ENCODE data around the gene ZNF317. TPM values are rescaled to one million over a fixed set of nuclear protein-coding genes. Genes with fewer than 3 reads are reported as not detected.

ZNF317 gene
- 21.4 TPM in 2 replicates for total RNA-seq (2014; rRNA removed; shearing (Covaris generic))
- 14.4 and 21.5 TPM in 2 replicates for polyA plus RNA-seq (2015; cell fraction: cytosol; rRNA removed)
- polyA plus RNA-seq (2015; cell fraction: nucleus; rRNA removed) = 22.4 and 27.3 TPM in 2 replicates

DNA sequence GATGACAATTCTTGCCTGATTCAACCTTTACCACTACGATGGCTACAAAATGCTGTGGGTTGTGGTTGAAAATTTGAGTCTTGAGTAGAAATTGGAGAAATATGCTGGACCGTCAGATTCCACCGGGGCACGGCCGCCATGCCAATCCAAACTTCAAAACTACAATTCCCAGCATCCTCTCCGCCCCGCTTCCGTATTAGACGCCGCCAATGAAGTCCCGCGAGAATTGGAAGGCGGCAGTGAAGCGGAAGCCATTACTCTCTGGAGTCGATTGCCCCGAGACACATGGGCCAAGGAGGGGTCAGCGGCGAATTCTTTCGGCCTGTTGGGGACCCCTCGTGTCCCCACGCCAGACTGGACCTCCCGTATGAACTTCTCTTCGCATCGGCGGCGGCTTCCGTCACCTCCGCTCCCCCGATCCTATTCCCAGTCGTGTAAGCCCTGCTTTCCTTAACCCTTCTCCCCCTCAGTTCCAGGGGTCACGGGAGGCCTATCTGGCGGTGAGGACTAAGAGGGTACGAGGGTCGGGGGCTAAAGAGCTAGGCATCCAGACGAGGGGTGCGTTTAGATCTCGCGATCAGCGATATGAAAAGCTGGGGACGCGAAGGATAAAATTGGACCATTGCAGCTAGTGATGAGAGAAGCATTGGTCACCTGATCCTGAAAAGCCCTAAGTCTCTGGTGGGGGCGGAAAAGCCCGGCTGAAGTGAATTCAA lies at the start of gene ZNF317:
ZNF317 (plus strand) TSS at position 239 of the 716 bp plus-strand sequence. CDS start 15,620 bp downstream, outside the sequence.
- peak; percentile 82 for DNase-seq (ENCODE audit: low read depth)

GRCh38 chr19:9107375-9107774 lies 32.8 kb upstream of the ZNF317 start, which contains the start of gene OR7G2:
TSS of gene OR7G2 (minus strand) at chr19:9107475. CDS start at chr19:9103243, 4,232 bp downstream.
- DNase-seq (ENCODE audit: low read depth) = no peak

DNA sequence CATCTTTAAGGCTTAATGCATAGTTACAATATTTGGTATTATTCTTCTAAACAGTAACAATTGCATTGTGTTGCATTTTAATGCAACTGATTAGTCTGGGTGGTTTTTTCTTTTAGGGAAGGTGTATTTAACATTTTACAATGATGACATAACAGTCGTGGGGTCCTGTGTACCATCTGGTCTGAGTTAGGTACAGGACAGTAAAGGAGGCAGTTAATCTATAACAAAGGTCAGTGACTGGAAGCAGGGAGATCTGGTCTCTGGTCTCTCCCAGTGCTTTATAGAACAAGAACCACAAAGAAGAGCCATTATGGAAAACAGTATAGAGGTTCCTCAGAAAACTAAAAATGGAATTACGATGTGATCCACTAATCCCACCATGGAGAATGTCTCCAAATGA lies 30.2 kb upstream of the ZNF317 start:
- no peak for DNase-seq (ENCODE audit: low read depth)

- DNase-seq (ENCODE audit: low read depth) = no peak
Measured at GRCh38 chr19:9115307-9115813, 24.8 kb upstream of the ZNF317 start, which contains the start of gene OR7G1. TSS of gene OR7G1 (minus strand) at chr19:9115763. CDS start at chr19:9115763, 0 bp downstream.

DNA sequence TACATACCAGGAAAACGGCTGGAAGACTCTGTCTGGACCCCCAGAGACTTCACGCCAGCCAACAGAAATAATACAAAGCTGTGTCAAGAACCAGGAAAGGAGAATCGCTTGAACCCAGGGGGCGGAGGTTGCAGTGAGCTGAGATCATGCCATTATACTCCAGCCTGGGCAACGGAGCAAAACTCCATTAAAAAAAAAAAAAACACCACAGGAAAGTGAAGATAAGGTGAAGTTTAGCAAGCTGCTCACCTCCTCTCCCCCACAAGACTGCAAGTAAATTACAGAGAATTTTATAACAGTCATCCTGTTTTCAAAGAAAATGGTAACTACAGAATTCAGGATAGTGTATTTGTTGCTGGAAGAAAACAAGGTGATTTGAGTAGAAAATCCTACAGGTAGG lies 23.6 kb upstream of the ZNF317 start:
- no peak for DNase-seq (ENCODE audit: low read depth)

DNA sequence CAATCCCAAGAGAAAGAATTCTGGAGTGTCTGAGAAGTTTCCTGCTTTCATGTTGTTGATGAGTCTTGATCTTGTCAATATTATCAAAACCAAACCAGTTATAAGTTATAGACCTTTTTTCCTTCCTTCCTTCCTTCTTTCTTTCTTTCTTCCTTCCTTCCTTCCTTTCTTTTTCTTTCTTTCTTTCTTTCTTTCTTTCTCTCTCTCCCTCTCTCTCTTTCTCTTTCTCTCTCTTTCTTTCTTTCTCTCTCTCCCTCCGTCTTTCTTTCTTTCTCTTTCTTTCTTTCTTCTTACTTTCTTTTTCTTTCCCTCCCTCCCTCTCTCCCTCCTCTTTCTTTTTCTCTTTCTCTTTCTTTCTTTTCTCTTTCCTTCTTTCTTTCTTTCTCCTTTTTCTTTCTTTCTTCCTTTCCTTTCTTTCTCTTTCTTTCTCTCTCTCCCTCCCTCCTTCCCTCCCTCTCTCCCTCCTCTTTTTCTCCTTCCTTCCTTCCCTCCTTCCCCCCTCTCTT lies 13.2 kb upstream of the ZNF317 start, which contains the start of gene OR7G3:
OR7G3 (minus strand) TSS at position 51 of the 506 bp plus-strand sequence; CDS start at position 51, 0 bp downstream.
- no peak for DNase-seq (ENCODE audit: low read depth)

DNA sequence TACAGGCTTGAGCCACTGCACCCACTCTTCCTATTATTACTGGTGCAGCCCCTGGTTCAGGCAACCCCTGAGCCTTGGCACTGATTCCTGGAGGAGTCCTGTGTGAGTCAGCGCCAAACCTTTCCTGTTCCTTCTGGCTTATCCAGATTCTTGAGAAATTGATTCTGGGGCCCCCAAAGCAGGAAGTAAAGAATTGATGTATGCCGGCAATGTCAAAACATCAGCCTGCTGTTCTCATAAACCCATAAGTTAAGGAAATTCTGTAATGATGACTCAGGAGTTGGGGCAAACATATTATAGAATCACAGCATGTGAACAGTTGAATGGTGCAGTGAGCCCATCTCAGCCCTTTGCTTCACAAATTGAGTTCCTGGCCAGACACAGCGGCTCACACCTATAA lies 12.0 kb upstream of the ZNF317 start:
- peak; percentile 84 for DNase-seq (ENCODE audit: low read depth)

GRCh38 chr19:9130965-9131364 lies 9.2 kb upstream of the ZNF317 start:
- DNase-seq (ENCODE audit: low read depth) = no peak

DNA sequence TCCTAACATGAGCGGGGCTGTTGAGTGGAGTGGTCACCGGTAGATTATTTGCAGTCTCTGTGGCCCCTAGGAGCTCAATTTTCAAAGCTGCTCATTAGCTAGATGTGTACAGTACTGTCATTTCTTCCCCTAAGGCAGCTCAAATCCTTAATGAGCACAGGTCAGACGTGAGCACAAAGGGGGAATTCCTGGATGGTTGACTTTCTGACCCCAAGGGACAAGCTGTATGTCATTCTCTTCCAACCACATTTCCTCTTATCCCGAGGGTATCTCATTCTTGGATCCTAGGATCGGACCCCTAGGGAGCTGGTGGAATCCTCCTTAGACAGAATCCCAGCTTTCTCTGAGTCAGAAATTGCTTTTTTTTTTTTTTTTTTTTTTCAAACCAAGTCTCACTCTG lies 7.8 kb upstream of the ZNF317 start:
- no peak for DNase-seq (ENCODE audit: low read depth)

- peak; percentile 15 for DNase-seq (ENCODE audit: low read depth)
Measured at GRCh38 chr19:9139609-9140158, 513 bp upstream of the ZNF317 start.

DNA sequence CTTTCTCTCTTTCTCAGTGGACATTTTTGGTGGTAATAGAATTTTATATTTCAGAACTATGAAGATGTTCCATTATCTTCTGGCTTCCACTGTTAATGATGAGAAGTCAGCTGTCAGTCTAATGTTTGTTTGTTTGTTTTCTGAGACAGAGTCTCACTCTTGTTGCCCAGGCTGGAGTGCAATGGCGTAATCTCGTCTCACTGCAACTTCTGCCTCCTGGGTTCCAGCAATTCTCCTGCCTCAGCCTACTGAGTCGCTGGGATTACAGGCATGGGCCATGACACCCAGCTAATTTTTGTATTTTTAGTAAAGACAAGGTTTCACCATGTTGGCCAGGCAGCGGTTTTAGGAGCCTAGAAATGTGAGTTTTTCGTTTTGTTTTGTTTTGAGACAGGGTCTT lies 4.7 kb downstream of the ZNF317 start:
- no peak for DNase-seq (ENCODE audit: low read depth)

DNA sequence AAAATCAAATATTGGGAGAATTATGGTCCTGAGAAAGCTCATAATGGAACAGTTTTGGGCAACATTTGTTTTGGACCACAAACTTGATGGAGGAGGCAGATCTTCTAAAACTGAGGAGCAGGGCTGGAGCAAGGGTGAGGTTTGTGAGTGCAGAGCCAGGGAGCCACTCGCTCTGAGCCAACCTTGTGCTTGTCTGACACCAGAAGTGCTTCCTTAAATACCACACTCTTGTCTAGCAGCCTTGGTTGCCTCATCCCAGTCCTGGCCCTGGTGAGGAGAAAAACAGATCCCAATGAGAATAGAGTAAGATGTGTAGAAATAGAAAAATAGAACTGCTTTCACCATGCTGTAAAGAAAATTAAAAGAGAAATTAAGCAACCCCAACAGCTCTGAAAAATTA lies 6.7 kb downstream of the ZNF317 start:
- no peak for DNase-seq (ENCODE audit: low read depth)

DNA sequence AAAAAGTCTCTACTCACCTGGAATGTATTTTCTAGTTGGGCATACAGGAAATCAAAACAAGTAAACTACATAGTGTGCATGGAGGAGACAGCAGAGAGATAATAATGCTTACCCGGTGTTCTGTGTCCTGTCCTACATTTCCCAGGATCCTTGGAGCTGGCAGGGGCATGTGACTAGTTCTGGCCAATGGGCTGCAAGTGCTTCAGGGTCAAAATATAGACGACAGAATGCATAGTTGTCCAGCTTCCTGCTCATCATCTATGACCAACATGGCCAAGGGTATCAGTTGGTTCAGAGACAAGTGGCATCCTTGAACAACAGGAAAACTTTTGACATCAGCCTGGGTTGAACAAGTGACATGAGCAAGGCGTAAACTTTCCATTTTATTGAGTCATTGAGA lies 8.5 kb downstream of the ZNF317 start:
- DNase-seq (ENCODE audit: low read depth) = no peak

- DNase-seq (ENCODE audit: low read depth) = no peak
Measured at GRCh38 chr19:9149997-9150396, 9.8 kb downstream of the ZNF317 start.

- DNase-seq (ENCODE audit: low read depth) = no peak
Measured at GRCh38 chr19:9150650-9151049, 10.5 kb downstream of the ZNF317 start.

DNA sequence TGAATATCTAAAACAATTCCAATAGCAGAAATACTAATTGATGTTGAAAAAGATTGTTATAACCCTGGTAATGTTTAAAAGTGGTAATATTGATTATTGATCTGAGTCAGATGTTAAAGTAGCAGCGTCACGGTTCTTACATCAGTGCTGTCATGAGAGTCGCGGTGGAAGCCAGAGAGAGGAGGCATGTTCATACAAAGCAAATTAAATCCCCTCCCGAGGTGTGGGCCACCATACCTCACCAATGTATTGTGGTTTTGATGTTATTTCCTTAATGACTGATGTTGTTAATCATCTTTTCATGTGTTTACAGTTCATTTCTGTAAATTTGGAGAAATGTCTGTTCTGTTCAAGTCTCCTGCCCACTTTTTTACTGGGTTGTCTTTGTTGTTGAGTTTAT lies 11.2 kb downstream of the ZNF317 start:
- no peak for DNase-seq (ENCODE audit: low read depth)

GRCh38 chr19:9155591-9155990 lies 15.4 kb downstream of the ZNF317 start:
- no peak for DNase-seq (ENCODE audit: low read depth)

DNA sequence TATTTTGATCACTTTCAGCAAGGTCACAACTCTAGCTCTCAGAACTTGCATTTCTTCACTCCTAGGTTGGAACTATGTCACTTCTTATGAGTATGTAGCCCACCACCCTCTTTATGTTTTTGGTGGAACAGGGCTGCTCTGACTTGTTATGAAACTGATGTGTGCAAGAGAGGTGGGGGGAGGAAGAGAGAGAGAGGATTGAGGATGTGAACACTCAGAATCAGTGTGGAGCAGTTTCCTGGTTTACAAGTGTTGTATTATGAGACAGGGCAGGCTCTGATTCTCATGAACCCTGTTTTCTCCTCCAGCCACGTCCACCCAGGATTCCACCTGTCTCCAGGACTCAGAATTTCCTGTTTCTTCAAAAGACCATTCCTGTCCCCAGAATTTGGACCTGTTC lies 16.1 kb downstream of the ZNF317 start:
- no peak for DNase-seq (ENCODE audit: low read depth)

GRCh38 chr19:9159891-9160290 lies 19.7 kb downstream of the ZNF317 start:
- no peak for DNase-seq (ENCODE audit: low read depth)

- DNase-seq (ENCODE audit: low read depth) = no peak
Measured at GRCh38 chr19:9161427-9161826, 21.2 kb downstream of the ZNF317 start.

- DNase-seq (ENCODE audit: low read depth) = no peak
Measured at GRCh38 chr19:9165261-9165660, 25.1 kb downstream of the ZNF317 start.

GRCh38 chr19:9166846-9167245 lies 26.6 kb downstream of the ZNF317 start:
- DNase-seq (ENCODE audit: low read depth) = no peak
